ENCODE measurements around the gene CENATAC. TPM values are rescaled to one million over a fixed set of nuclear protein-coding genes. Genes with fewer than 3 reads are reported as not detected.

Gene CENATAC
- total and polyA plus RNA-seq, 9 of the 15 experiments (the other 6 are each of a cell fraction or from before 2014, with no cell fraction given), result 2.4 to 25.5 (median 13.7) TPM

DNA sequence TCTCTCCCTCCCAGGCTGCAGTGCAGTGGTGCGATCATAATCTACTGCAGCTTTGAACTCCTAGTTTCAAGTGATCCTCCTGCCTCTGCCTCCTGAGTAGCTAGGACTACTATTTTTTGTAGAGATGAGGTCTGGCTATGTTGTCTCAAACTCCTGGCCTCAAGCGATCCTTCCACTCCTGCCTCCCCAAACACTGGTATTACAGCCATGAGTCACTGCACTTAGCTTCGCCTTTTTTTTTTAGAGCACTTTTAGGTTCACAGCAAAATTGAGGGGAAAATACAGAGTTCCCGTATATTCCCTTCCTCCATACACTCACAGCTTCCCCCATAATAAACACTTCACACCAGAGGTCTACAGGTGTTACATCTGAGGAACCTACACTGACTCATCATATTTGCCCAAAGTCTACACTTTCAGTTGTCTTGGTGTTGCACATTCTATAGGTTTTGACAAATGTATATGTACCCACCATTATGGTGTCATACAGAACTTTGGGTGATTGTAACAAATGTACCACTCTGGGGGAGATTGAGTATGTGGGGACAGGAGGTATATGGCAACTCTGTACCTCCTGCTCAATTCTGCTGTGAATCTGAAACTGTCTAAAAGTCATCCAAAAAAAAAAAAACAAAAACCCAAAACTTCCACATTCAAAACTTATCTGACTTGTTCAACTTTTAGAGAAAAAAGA, 44.0 kb downstream of the CENATAC start (continued):
- TF ChIP-seq, protein P1, sequence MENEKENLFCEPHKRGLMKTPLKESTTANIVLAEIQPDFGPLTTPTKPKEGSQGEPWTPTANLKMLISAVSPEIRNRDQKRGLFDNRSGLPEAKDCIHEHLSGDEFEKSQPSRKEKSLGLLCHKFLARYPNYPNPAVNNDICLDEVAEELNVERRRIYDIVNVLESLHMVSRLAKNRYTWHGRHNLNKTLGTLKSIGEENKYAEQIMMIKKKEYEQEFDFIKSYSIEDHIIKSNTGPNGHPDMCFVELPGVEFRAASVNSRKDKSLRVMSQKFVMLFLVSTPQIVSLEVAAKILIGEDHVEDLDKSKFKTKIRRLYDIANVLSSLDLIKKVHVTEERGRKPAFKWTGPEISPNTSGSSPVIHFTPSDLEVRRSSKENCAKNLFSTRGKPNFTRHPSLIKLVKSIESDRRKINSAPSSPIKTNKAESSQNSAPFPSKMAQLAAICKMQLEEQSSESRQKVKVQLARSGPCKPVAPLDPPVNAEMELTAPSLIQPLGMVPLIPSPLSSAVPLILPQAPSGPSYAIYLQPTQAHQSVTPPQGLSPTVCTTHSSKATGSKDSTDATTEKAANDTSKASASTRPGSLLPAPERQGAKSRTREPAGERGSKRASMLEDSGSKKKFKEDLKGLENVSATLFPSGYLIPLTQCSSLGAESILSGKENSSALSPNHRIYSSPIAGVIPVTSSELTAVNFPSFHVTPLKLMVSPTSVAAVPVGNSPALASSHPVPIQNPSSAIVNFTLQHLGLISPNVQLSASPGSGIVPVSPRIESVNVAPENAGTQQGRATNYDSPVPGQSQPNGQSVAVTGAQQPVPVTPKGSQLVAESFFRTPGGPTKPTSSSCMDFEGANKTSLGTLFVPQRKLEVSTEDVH (IDR thresholded peaks at IDR 0.05; ENCODE audit: low read depth, partially characterized antibody), result no peak
- TF ChIP-seq, protein P2, sequence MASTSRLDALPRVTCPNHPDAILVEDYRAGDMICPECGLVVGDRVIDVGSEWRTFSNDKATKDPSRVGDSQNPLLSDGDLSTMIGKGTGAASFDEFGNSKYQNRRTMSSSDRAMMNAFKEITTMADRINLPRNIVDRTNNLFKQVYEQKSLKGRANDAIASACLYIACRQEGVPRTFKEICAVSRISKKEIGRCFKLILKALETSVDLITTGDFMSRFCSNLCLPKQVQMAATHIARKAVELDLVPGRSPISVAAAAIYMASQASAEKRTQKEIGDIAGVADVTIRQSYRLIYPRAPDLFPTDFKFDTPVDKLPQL (IDR thresholded peaks at IDR 0.05; ENCODE audit: extremely low read depth, insufficient read length), result no peak

- H3K27ac ChIP-seq (ENCODE audit: extremely low read depth, low read depth, low read length), result no peak overlapping the region
- no peaks in the 10 kb centered on the region for H3K27me3 ChIP-seq (ENCODE audit: control insufficient read depth in 2 of 2, insufficient read depth in 2 of 2, low read length in 2 of 2)
- peaks cover 37% of the 10 kb centered on the region for H3K36me3 ChIP-seq (ENCODE audit: control insufficient read depth, insufficient read depth, low read length)
- peaks cover 6% of the 10 kb centered on the region in 2 experiments; a peak in 3 of 5 replicates for H3K4me1 ChIP-seq (replicated peaks in 1 of 2; ENCODE audit: control insufficient read depth in 2 of 2, insufficient read depth in 2 of 2, low read length in 2 of 2)
- ATAC-seq, result no peak; the same call in 2 of the 3 replicates
- no peaks in the 10 kb centered on the region for H3K9me3 ChIP-seq (replicated peaks; ENCODE audit: control insufficient read depth, insufficient read depth, low read depth, low read length)
- no peak for FAIRE-seq
- no peaks in the 10 kb centered on the region for H3K9me1 ChIP-seq (ENCODE audit: control insufficient read depth, insufficient read depth, low read length)
- H2AFZ ChIP-seq (ENCODE audit: low read depth, low read length), result no peak overlapping the region
- peak in 1 of 4 experiments; percentile 3 for DNase-seq (ENCODE audit: extremely low read depth in 1 of 4, low spot score in 3 of 4)
- POLR2A ChIA-PET, result interaction anchor here (0.6 to 9.3 kb wide), 8 partner anchors 10 to 78 kb away, joined by 3 to 132 read pairs (median 4); partner anchors contain the start of genes HINFP, HMBS and HYOU1
- WGBS (ENCODE audit: insufficient coverage, low coverage, missing lambda C conversion rate), result 78% methylated on average over 9 of the region's 9 CpGs
- H3K79me2 ChIP-seq (ENCODE audit: control insufficient read depth, insufficient read depth, low read length), result no peaks in the 10 kb centered on the region
- H3K9ac ChIP-seq (ENCODE audit: insufficient read depth in 1 of 2, low read depth in 2 of 2, low read length in 2 of 2), result 0 out of 4 replicates have a peak overlapping the region, but pooled peaks of 1 of the 2 experiments have one; percentile 42
- BruUV-seq (replicated peaks), result no TSS peak
- no peak overlapping the region for H3K4me2 ChIP-seq (ENCODE audit: insufficient read depth, low read length)
- intact Hi-C loops (cut with micrococcal nuclease) (no loop called here), in situ Hi-C loops (cut with MboI) (no loop called here)
- H3K4me3 ChIP-seq, result no peak overlapping the region
- CTCF ChIA-PET (ENCODE audit: low intra/inter-chr PET ratio), result no interaction called here
- no peaks in the 10 kb centered on the region for H4K20me1 ChIP-seq (replicated peaks; ENCODE audit: control insufficient read depth, insufficient read depth, low read length)
- TF ChIP-seq MYC (IDR thresholded peaks at IDR 0.05; ENCODE audit: low read depth, low read length) (no peak), MYC (CRISPR knock-in tag; IDR thresholded peaks at IDR 0.05; ENCODE audit: borderline replicate concordance, low read depth) (no peak), RBM17 (IDR thresholded peaks at IDR 0.05; ENCODE audit: borderline replicate concordance, low read depth, low read length) (no peak), TEAD4 (IDR thresholded peaks at IDR 0.05; ENCODE audit: low read length) (no peak), TEAD4 (CRISPR knock-in tag; IDR thresholded peaks at IDR 0.05; ENCODE audit: borderline replicate concordance) (no peak), ZNF263 (CRISPR knock-in tag; IDR thresholded peaks at IDR 0.05; ENCODE audit: borderline replicate concordance) (no peak), GABPB2 (CRISPR knock-in tag; conservative IDR thresholded peaks at IDR 0.05) (no peak), HINFP (tag; conservative IDR thresholded peaks at IDR 0.05; ENCODE audit: low read depth) (no peak), ZNF586 (CRISPR knock-in tag; conservative IDR thresholded peaks at IDR 0.05) (no peak)
- TF ChIP-seq, protein P3, sequence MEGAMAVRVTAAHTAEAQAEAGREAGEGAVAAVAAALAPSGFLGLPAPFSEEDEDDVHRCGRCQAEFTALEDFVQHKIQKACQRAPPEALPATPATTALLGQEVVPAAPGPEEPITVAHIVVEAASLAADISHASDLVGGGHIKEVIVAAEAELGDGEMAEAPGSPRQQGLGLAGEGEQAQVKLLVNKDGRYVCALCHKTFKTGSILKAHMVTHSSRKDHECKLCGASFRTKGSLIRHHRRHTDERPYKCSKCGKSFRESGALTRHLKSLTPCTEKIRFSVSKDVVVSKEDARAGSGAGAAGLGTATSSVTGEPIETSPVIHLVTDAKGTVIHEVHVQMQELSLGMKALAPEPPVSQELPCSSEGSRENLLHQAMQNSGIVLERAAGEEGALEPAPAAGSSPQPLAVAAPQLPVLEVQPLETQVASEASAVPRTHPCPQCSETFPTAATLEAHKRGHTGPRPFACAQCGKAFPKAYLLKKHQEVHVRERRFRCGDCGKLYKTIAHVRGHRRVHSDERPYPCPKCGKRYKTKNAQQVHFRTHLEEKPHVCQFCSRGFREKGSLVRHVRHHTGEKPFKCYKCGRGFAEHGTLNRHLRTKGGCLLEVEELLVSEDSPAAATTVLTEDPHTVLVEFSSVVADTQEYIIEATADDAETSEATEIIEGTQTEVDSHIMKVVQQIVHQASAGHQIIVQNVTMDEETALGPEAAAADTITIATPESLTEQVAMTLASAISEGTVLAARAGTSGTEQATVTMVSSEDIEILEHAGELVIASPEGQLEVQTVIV (CRISPR knock-in tag; IDR thresholded peaks at IDR 0.05; ENCODE audit: borderline replicate concordance), result no peak
Measured at GRCh38 chr11:119042927-119043326, 45.0 kb downstream of the CENATAC start.
